GM12892 (cell line): Measurements from ENCODE around the gene RHEB.

Experiments
- POLR2A ChIP-seq: IDR thresholded peaks from 2 replicates; pipeline ENCODE4 v1.6.1; 2011; ENCODE audit warnings: low read depth, low read length, control low read depth
- POLR2AphosphoS5 ChIP-seq: IDR thresholded peaks from 2 replicates; pipeline ENCODE4 v1.6.1; 2011; ENCODE audit warnings: low read depth, low read length, control low read depth

DNA sequence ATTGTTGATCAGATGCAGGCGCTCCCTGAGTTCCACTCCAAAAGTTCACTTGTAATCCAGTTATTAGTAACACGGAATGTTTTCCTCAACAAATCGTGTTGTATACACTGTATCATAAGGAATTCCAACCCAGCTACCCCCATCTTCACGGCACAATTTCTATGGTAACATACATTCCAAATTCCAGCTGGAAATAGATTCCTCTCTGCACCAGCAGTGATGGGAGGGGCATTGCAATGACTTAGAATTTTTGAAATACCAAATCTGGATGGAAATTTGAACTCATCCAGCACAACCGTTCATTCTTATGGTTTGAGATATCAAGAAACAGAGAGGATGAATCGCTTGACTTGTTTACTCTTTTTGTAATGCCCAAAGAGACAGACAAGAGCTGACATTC, 38.9 kb upstream of the RHEB start:
- TF ChIP-seq POLR2A (no peak), POLR2AphosphoS5 (no peak)
